K562 (cell line): Measurements from ENCODE around the gene ZSWIM3. TPM values are rescaled to one million over a fixed set of nuclear protein-coding genes. Genes with fewer than 3 reads are reported as not detected.

ENCODE experiments used
- ARNT ChIP-seq, 2 experiments: fragments of 450-650 bp; IDR thresholded peaks; 2 replicates each; pipeline ENCODE4 v1.6.1; 2016; ENCODE audit warnings: mild to moderate bottlenecking in 1 of 2
- BRD9 ChIP-seq: fragments of 450-650 bp; IDR thresholded peaks from 2 replicates; pipeline ENCODE4 v1.6.1; 2018; ENCODE audit warnings: low read depth; ENCODE audit not compliant: partially characterized antibody
- CHD4 ChIP-seq: fragments of 200-600 bp; sonication (generic); IDR thresholded peaks from 3 replicates; pipeline ENCODE4 v1.6.1; 2012; ENCODE audit warnings: low read depth, mild to moderate bottlenecking, mixed read lengths, low read length, inconsistent platforms; ENCODE audit not compliant: insufficient read depth, insufficient replicate concordance, poor library complexity, severe bottlenecking
- DMBX1 ChIP-seq: fragments of 250-450 bp; sonication (Bioruptor Pico); IDR thresholded peaks from 2 replicates; pipeline ENCODE4 v1.8.0; 2022; ENCODE audit warnings: inconsistent platforms, mild to moderate bottlenecking, moderate library complexity, borderline replicate concordance
- E2F1 ChIP-seq: sonication (generic); formaldehyde crosslinking; IDR thresholded peaks from 2 replicates; pipeline ENCODE4 v1.8.1; 2023; ENCODE audit warnings: mild to moderate bottlenecking, missing genetic modification reagents, moderate library complexity
- ESRRA ChIP-seq: fragments of 450-650 bp; IDR thresholded peaks from 2 replicates; pipeline ENCODE4 v1.6.1; 2014; ENCODE audit warnings: low read depth, mild to moderate bottlenecking, moderate library complexity, borderline replicate concordance
- HES1 ChIP-seq: fragments of 450-650 bp; IDR thresholded peaks from 2 replicates; pipeline ENCODE4 v1.6.1; 2016; ENCODE audit warnings: low read depth, mild to moderate bottlenecking, moderate library complexity
- KAT8 ChIP-seq: fragments of 450-650 bp; IDR thresholded peaks from 2 replicates; pipeline ENCODE4 v1.6.1; 2016; ENCODE audit warnings: low read depth, mild to moderate bottlenecking
- MED1 ChIP-seq: sonication (generic); formaldehyde crosslinking; IDR thresholded peaks from 2 replicates; pipeline ENCODE4 v1.8.1; 2023; ENCODE audit warnings: missing genetic modification reagents, borderline replicate concordance
- MLX ChIP-seq, 2 experiments: fragments of 450-650 bp in 1 of 2; sonication (generic) in 1 of 2; formaldehyde crosslinking; conservative IDR thresholded peaks; 2 replicates each; pipeline versions ENCODE4 v1.4.0 to v1.8.1; 2020 to 2022; ENCODE audit warnings: mild to moderate bottlenecking in 1 of 2, missing genetic modification reagents in 1 of 2
- MYBL2 ChIP-seq, 2 experiments: fragments of 450-650 bp in 1 of 2; sonication (generic) in 1 of 2; formaldehyde crosslinking in 1 of 2; IDR thresholded peaks; 2 replicates each; pipeline versions ENCODE4 v1.6.1 to v1.8.1; 2017 to 2022; ENCODE audit warnings: borderline replicate concordance in 1 of 2, inconsistent platforms in 1 of 2, low read depth in 1 of 2, mild to moderate bottlenecking in 1 of 2, missing genetic modification reagents in 1 of 2, moderate library complexity in 1 of 2
- NCOA4 ChIP-seq: fragments of 450-650 bp; IDR thresholded peaks from 2 replicates; pipeline ENCODE4 v1.6.1; 2018; ENCODE audit warnings: mild to moderate bottlenecking; ENCODE audit not compliant: partially characterized antibody
- NR0B1 ChIP-seq: fragments of 450-650 bp; IDR thresholded peaks from one replicate; pipeline ENCODE4 v1.6.1; 2018; ENCODE audit warnings: mild to moderate bottlenecking, moderate library complexity; ENCODE audit not compliant: partially characterized antibody
- ZBTB49 ChIP-seq: sonication (generic); formaldehyde crosslinking; IDR thresholded peaks from 2 replicates; pipeline ENCODE4 v1.8.0; 2022; ENCODE audit warnings: missing genetic modification reagents, mild to moderate bottlenecking, borderline replicate concordance
- ZC3H11A ChIP-seq: IDR thresholded peaks from 2 replicates; pipeline ENCODE4 v1.6.1; 2012; ENCODE audit warnings: low read depth, low read length, improper control_type of control experiment
- ZNF140 ChIP-seq: fragments of 250-450 bp; sonication (Bioruptor Pico); IDR thresholded peaks from 2 replicates; pipeline ENCODE4 v1.8.0; 2021; ENCODE audit warnings: moderate library complexity, mild to moderate bottlenecking, inconsistent platforms
- ZNF280B ChIP-seq: fragments of 250-450 bp; sonication (Bioruptor Pico); IDR thresholded peaks from 2 replicates; pipeline ENCODE4 v1.5.1; 2021; ENCODE audit warnings: mild to moderate bottlenecking
- polyA plus RNA-seq, 8 experiments: library from polyadenylated mRNA; depleted of rRNA in 4 of 8; stranded (reverse) in 5 of 8; unstranded in 3 of 8; fragments of >200 nt; fragmentation: Nextera tagmentation in 2 of 8; fragmentation: Illumina TruSeq in 1 of 8; extraction: Ambion mirVana in 2 of 8; extraction: Trizol in 1 of 8; gene quantifications; 2 replicates each; pipeline versions ENCODE4 v1.2.1 to v1.2.3, GENCODE V29; 2011 to 2014; ENCODE audit warnings: inconsistent platforms in 1 of 8, missing spikeins in 1 of 8
- total RNA-seq, 7 experiments: library from RNA; depleted of rRNA in 6 of 7; stranded (reverse); fragments of >200 nt in 6 of 7; fragmentation: Illumina TruSeq in 2 of 7; extraction: Trizol in 2 of 7; gene quantifications; 2 replicates each; pipeline versions ENCODE4 v1.2.1 to v1.2.3, GENCODE V29; 2011 to 2021; ENCODE audit warnings: low replicate concordance in 1 of 7

Gene ZSWIM3
- total and polyA plus RNA-seq, 9 of the 15 experiments (the other 6 are each of a cell fraction or from before 2014, with no cell fraction given) = 1.7 to 4.3 (median 2.9) TPM

GRCh38 chr20:45909817-45910669 lies 52.6 kb downstream of the ZSWIM3 start (continued):
- TF ChIP-seq BRD9 = peak; percentile 46
- no peak for TF ChIP-seq NCOA4
- TF ChIP-seq ZNF280B (CRISPR knock-in tag) = no peak
- no peak for TF ChIP-seq ZC3H11A
- no peak for TF ChIP-seq HES1
- TF ChIP-seq ARNT (IDR thresholded peaks at IDR 0.05) = no peak
- no peak; the same call in 1 of the 2 replicates for TF ChIP-seq DMBX1 (CRISPR knock-in tag)
- no peak for TF ChIP-seq NR0B1
- peak; percentile 95 for TF ChIP-seq ESRRA
- TF ChIP-seq ZBTB49 (CRISPR knock-in tag) = no peak
- no peak for TF ChIP-seq MED1 (CRISPR knock-in tag)
- no peak for TF ChIP-seq E2F1 (CRISPR knock-in tag)
- TF ChIP-seq ZNF140 (CRISPR knock-in tag) = no peak
- TF ChIP-seq MLX (CRISPR knock-in tag; conservative IDR thresholded peaks at IDR 0.05) = no peak
- TF ChIP-seq CHD4 = no peak
- no peak for TF ChIP-seq KAT8
- TF ChIP-seq MYBL2 (IDR thresholded peaks at IDR 0.05; ENCODE audit: low read depth) = no peak
- no peak for TF ChIP-seq MYBL2 (CRISPR knock-in tag; IDR thresholded peaks at IDR 0.05; ENCODE audit: borderline replicate concordance)
